Hippocampal formation (tissue), 2 donors: ENCODE results near the gene PTPRN2.

Source experiments
- DNase-seq, 2 donors: peaks; one replicate each; lab custom pipeline; 2025; lab: John Stamatoyannopoulos, UW

PTPRN2 gene

GRCh38 chr7:157585113-157585861 lies 1002.3 kb downstream of the PTPRN2 start:
- DNase-seq, result no peak

GRCh38 chr7:157584420-157584819 lies 1003.2 kb downstream of the PTPRN2 start:
- DNase-seq, result no peak

- no peak for DNase-seq
Observed at GRCh38 chr7:157581740-157582139, 1005.9 kb downstream of the PTPRN2 start.

GRCh38 chr7:157580324-157580723 lies 1007.3 kb downstream of the PTPRN2 start:
- no peak for DNase-seq

- DNase-seq, result no peak
Observed at GRCh38 chr7:157579425-157579824, 1008.2 kb downstream of the PTPRN2 start.

- no peak for DNase-seq
Observed at GRCh38 chr7:157577796-157578339, 1009.8 kb downstream of the PTPRN2 start.

- no peak for DNase-seq
Observed at GRCh38 chr7:157577061-157577460, 1010.6 kb downstream of the PTPRN2 start.

- DNase-seq, result no peak
Observed at GRCh38 chr7:157576415-157576814, 1011.2 kb downstream of the PTPRN2 start.

- DNase-seq, result no peak
Observed at GRCh38 chr7:157575777-157576176, 1011.8 kb downstream of the PTPRN2 start.

GRCh38 chr7:157574914-157575586 lies 1012.6 kb downstream of the PTPRN2 start:
- DNase-seq, result no peak

GRCh38 chr7:157574120-157574825 lies 1013.4 kb downstream of the PTPRN2 start:
- DNase-seq, result no peak

- DNase-seq, result no peak
Observed at GRCh38 chr7:157573244-157573643, 1014.4 kb downstream of the PTPRN2 start.

- no peak for DNase-seq
Observed at GRCh38 chr7:157572622-157573021, 1015.0 kb downstream of the PTPRN2 start.

- no peak for DNase-seq
Observed at GRCh38 chr7:157570531-157571200, 1017.0 kb downstream of the PTPRN2 start.

GRCh38 chr7:157569967-157570366 lies 1017.7 kb downstream of the PTPRN2 start:
- no peak for DNase-seq

- DNase-seq, result peak; percentile 41 to 57
Observed at GRCh38 chr7:157568770-157569584, 1018.6 kb downstream of the PTPRN2 start.

- DNase-seq, result no peak
Observed at GRCh38 chr7:157568106-157568769, 1019.4 kb downstream of the PTPRN2 start.

- no peak for DNase-seq
Observed at GRCh38 chr7:157567666-157568065, 1020.0 kb downstream of the PTPRN2 start.

- no peak for DNase-seq
Observed at GRCh38 chr7:157566631-157567006, 1021.0 kb downstream of the PTPRN2 start.

GRCh38 chr7:157565981-157566630 lies 1021.5 kb downstream of the PTPRN2 start:
- DNase-seq, result no peak
